ENCODE results near the gene FSHR. TPM values are rescaled to one million over a fixed set of nuclear protein-coding genes. Genes with fewer than 3 reads are reported as not detected.

The FSHR gene
- total RNA-seq, 4 donors from 2014 or later = 0.13 TPM; not detected in 3

DNA sequence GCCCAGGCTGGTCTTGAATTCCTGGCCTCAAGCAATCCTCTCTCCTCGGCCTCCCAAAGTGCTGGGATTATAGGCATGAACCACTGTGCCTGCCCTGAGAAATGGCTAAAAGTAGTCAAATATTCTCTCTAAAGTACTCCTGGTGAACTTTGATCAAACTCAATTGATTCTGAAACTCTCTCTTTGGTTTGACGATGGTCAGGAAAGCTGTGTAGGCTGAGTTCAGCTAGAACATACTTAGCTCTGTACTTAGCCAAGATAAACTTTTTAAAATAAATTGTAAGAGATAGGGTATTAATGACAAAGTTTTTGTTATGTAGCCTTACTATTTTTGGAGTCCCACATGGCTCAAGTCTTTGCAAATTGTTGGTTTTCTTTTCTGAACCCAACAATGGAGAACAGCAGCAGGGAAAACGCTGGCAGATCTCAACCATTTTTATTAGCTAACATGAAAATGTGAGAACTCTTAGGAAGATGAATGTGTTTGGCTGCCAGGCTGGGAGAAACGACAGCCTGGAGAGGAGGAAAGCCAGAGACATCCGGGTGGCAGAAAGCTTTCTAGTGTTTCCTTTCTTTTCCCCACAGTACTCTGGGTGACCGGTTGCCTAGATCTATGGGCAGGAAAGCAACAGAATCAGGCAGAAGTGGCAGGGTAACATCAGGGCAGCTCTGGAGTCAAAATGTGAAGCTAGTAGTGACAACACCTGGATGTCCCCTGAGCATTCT is 205.8 kb downstream of the FSHR start:
- WGBS, 2 donors = 59 to 63% methylated on average over 6 of the region's 6 CpGs
- TF ChIP-seq POLR2A (IDR thresholded peaks at IDR 0.05) (no peak), CTCF (IDR thresholded peaks at IDR 0.05) (no peak)
- DNase-seq = no peak

GRCh38 chr2:48946449-48947048 is 207.8 kb downstream of the FSHR start:
- DNase-seq = peak; percentile 31 to 41
- TF ChIP-seq CTCF (IDR thresholded peaks at IDR 0.05) = peak; percentile 77 to 92 (median 90)
- no peak for TF ChIP-seq POLR2A (IDR thresholded peaks at IDR 0.05)
- Histone ChIP-seq H3K27ac (no peak overlapping the region), H3K4me1 (no peaks in the 10 kb centered on the region), H3K9me3 (no peaks in the 10 kb centered on the region), H3K27me3 (no peaks in the 10 kb centered on the region), H3K4me3 (replicated peaks in 1 of 3) (no peak overlapping the region), H3K36me3 (no peaks in the 10 kb centered on the region)
- intact Hi-C loops (cut with DNase I) = no loop called here
- WGBS, 2 donors = 45 to 49% methylated on average over 2 of the region's 2 CpGs

More for the DNA sequence above, 205.8 kb downstream of the FSHR start:
- Histone ChIP-seq H3K4me1 (no peaks in the 10 kb centered on the region), H3K27ac (no peak overlapping the region), H3K36me3 (no peaks in the 10 kb centered on the region), H3K4me3 (replicated peaks in 1 of 3) (no peak overlapping the region), H3K27me3 (no peaks in the 10 kb centered on the region), H3K9me3 (no peaks in the 10 kb centered on the region)
- intact Hi-C loops (cut with DNase I) = no loop called here

DNA sequence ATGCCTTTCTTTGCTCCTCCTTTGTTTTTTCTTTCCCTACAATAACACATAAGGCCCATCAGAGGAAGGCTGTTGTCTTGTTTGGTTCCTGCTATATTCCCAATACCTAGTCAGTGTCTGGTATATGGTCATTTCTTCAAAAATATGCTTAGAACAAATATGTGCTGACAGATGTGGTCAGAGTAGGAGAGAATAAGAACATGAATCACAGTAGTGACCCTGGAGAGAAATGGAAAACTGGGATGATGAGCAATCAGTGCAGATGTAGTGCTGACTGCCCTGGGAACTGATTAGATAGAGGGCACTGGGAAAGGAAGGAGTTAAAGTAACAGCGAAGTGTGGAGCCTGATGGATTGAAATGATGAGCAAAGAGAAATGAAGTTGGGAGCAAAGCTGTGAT is 209.4 kb downstream of the FSHR start:
- intact Hi-C loops (cut with DNase I) = no loop called here
- no peak for DNase-seq
- WGBS, 2 donors = 87 to 91% methylated on average over 1 of the region's 1 CpG
- no peak overlapping the region for H3K4me3 ChIP-seq (replicated peaks in 1 of 3)
- H3K4me1 ChIP-seq = no peaks in the 10 kb centered on the region
- no peaks in the 10 kb centered on the region for H3K36me3 ChIP-seq
- H3K27me3 ChIP-seq = no peaks in the 10 kb centered on the region
- no peaks in the 10 kb centered on the region for H3K9me3 ChIP-seq
- TF ChIP-seq POLR2A (IDR thresholded peaks at IDR 0.05) = no peak
- H3K27ac ChIP-seq = no peak overlapping the region

GRCh38 chr2:48943436-48943835 is 210.9 kb downstream of the FSHR start:
- 52 to 61% methylated on average over 3 of the region's 3 CpGs for WGBS, 2 donors

DNA sequence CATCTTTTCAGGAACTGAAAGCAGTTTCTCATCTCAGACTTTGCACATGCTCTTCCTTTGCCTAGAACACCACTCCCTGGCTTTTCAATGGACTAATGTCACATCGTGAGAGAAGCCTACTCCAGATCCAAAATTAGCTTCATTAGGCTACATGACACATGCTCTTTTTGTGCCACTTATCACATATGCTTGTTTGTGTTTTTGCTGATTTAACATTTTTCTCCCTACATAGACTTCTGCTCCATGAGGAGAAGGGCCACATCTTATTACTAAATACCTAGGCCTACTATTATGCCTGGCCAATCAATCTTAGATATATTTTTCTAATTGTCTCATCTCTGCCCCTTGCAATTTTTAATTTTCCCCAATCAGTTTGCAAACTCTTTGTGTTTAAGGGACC is 212.4 kb downstream of the FSHR start:
- Histone ChIP-seq H3K4me3 (replicated peaks in 1 of 3) (no peak overlapping the region), H3K36me3 (no peaks in the 10 kb centered on the region), H3K9me3 (no peaks in the 10 kb centered on the region), H3K4me1 (no peaks in the 10 kb centered on the region), H3K27me3 (no peaks in the 10 kb centered on the region), H3K27ac (no peak overlapping the region)
- DNase-seq = no peak
- WGBS, 2 donors = 80% methylated on average over 1 of the region's 1 CpG
- TF ChIP-seq CTCF (IDR thresholded peaks at IDR 0.05) (no peak), POLR2A (IDR thresholded peaks at IDR 0.05) (no peak)
- intact Hi-C loops (cut with DNase I) = no loop called here

More at GRCh38 chr2:48943436-48943835, 210.9 kb downstream of the FSHR start:
- Histone ChIP-seq H3K36me3 (no peaks in the 10 kb centered on the region), H3K27me3 (no peaks in the 10 kb centered on the region), H3K4me3 (replicated peaks in 1 of 3) (no peak overlapping the region), H3K27ac (no peak overlapping the region), H3K9me3 (no peaks in the 10 kb centered on the region), H3K4me1 (no peaks in the 10 kb centered on the region)
- no peak for TF ChIP-seq POLR2A (IDR thresholded peaks at IDR 0.05)
- TF ChIP-seq CTCF (IDR thresholded peaks at IDR 0.05) = no peak
- DNase-seq = no peak
- intact Hi-C loops (cut with DNase I) = no loop called here
